NCI-H82 treated with DMSO at 0.1 percent for 48 hours (cell line): ENCODE results near the gene LTN1.

Experiments used
- DNase-seq: peaks from one replicate; lab custom pipeline; 2025; ENCODE audit not compliant: unreplicated experiment; lab: John Stamatoyannopoulos, UW

Gene LTN1

GRCh38 chr21:28883931-28884330, 108.7 kb downstream of the LTN1 start:
- no peak for DNase-seq

- DNase-seq = no peak
Measured at GRCh38 chr21:28882345-28882744, 110.3 kb downstream of the LTN1 start.
